Measurements from ENCODE around the gene HIPK2.

DNA sequence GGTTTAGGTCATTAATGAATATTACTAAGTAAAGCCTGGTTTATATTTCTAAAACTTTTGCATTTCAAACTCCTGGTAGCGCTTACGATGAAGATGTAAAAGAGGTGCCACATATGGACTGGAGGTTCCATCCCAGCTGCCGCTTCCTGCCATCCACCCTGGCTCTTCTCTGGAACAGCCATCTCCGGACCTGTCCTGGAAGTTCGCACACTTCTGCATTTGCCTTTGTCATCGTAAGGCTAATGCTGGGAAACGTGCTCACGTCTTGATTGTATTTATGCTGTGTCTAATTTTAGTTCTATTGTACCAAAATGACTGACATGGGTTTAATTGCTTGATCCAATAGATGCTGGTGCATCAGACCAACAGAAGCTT, 103.1 kb downstream of the HIPK2 start:
- TF ChIP-seq, protein P1, sequence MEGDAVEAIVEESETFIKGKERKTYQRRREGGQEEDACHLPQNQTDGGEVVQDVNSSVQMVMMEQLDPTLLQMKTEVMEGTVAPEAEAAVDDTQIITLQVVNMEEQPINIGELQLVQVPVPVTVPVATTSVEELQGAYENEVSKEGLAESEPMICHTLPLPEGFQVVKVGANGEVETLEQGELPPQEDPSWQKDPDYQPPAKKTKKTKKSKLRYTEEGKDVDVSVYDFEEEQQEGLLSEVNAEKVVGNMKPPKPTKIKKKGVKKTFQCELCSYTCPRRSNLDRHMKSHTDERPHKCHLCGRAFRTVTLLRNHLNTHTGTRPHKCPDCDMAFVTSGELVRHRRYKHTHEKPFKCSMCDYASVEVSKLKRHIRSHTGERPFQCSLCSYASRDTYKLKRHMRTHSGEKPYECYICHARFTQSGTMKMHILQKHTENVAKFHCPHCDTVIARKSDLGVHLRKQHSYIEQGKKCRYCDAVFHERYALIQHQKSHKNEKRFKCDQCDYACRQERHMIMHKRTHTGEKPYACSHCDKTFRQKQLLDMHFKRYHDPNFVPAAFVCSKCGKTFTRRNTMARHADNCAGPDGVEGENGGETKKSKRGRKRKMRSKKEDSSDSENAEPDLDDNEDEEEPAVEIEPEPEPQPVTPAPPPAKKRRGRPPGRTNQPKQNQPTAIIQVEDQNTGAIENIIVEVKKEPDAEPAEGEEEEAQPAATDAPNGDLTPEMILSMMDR (IDR thresholded peaks at IDR 0.05; ENCODE audit: low read length): no peak
- TF ChIP-seq EZH2 (IDR thresholded peaks at IDR 0.05; ENCODE audit: borderline replicate concordance, low read length): no peak

Measured in OCI-LY1 (cell line).